Mesenteric fat pad (tissue), 1 donor: ENCODE results near the gene RSL1D1. TPM values are rescaled to one million over a fixed set of nuclear protein-coding genes. Genes with fewer than 3 reads are reported as not detected.

ENCODE experiments used
- DNase-seq: peaks from one replicate; pipeline ENCODE4 v3.0.0-alpha.2; 2020; ENCODE audit warnings: low spot score
- long read RNA-seq: library from polyadenylated mRNA; unstranded; transcript quantifications from one replicate; pipeline ENCODE4 v2.0.0, GENCODE V29; 2020
- total RNA-seq: library from RNA; stranded (reverse); fragmentation: NEBNext Ultra II Directional; extraction: Animal tissue kit (Norgen Biotek cat#: 25700); gene quantifications from one replicate; pipeline ENCODE4 v1.2.1, GENCODE V29; 2021
- donor health status: DM: yes; HTN: yes; CAD: no.

The RSL1D1 gene
- 200 TPM for total RNA-seq
- long read RNA-seq, full-length matches to known transcripts = 156 of 317 reads
- long read RNA-seq, partial matches to known transcripts = 145 of 317 reads
- long read RNA-seq, other reads (novel, unspliced or antisense) = 16 of 317 reads

GRCh38 chr16:11851294-11852091 lies at the start of gene RSL1D1:
RSL1D1 (minus strand) TSS chr16:11851542; CDS start chr16:11851512, 30 bp downstream.
- DNase-seq = peak; percentile 98

GRCh38 chr16:11901091-11901490 lies 49.7 kb upstream of the RSL1D1 start:
- DNase-seq = no peak

DNA sequence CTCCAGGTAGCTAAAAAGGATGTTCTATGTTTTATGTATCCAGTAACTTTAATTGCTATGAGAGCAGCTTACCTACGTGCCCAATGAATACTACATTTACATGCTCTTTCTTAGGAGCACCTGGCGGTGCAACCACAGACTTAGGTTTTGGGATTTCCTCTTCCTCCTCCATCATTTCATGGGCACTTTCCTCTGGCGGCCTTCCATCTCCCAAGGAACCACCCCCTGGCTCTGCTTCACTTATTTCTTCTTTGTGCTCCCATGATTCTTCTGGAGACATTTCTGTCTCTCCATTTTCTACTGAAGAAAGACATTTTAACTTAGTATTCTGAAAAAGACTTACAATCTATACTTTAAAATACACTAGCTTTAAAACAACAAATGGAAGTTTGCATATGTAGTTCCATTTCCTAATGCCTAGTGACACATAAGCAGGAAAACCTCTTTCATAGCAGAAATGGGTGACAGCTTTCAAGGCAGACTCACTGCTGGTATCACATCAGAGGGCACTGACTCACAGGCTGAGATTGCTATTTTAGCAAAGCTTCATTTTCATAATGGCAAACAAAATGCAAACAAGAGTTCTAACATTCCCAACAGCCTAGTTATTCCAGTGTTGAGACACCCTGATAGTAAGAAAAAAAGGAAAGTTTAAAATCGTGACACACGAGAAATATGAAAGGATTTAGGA lies 45.3 kb upstream of the RSL1D1 start:
- no peak for DNase-seq

DNA sequence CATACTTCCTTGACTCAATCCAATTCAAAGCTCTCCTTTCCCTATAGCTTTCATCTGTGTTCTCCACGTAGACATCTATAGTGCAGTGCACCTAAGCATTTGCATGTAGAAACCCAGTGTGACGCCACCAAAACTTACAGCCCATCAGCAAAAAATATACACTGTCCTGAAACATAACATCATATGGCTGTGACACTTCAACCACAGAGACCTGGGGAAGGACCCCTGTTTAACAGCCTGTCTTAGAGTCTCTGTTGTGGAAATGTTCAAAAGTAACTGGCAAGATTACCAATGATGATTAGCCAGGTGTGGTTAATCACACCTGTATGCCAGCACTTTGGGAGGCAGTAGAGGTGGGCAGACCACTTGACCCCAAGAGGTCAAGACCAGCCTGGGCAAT lies 42.2 kb upstream of the RSL1D1 start:
- no peak for DNase-seq

GRCh38 chr16:11892761-11893160 lies 41.4 kb upstream of the RSL1D1 start:
- no peak for DNase-seq

DNA sequence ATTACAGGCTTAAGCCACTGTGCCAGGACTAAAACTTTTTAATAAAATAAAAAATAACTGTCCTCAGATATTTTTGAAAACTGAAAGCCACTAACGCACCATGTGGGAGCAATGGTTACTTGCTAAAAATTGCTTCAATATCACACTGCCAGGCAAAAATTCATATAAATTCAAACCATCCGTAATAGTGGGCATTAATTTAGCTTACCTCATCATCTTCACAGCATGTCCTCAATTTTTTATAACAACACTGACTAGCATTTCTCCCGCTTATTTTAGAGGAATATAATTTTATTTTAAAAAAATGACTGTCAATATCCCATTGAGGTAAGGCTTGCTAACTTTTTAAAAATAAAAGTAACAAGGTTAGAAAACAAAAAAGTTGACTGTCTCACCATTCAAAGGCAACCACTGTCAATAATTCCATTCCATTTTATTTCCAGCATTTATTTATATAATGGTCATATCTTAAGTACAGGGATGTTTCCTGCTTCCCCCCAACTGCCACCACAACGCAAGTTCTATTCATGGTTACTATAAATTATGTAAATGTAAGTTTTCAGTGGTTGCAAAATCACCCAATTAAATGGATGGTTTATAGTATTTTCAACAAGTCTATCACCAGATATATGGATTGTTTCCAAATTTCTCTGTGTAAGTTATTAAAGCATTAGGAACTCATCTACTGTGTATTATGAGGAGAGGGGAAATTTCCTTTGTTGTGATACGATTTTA lies 39.1 kb upstream of the RSL1D1 start:
- no peak for DNase-seq

DNA sequence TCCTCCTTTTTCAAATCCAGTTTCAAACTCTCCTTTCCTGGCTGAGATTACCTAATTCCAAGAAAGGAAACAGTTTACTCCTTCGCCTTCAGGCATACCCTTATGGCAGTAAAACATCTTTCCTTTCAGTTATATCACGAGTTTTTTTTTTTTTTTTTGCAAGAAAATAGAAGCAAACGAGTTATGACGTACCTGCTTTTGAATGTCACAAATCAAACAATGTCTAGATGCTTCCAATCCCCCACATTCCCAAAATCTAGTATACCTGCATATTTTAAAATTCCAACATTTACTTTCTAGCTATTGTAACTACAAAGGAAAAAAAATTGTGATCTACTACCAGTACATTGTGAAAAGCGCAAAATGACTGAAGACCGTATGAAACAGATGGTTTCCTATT lies 35.5 kb upstream of the RSL1D1 start:
- no peak for DNase-seq

DNA sequence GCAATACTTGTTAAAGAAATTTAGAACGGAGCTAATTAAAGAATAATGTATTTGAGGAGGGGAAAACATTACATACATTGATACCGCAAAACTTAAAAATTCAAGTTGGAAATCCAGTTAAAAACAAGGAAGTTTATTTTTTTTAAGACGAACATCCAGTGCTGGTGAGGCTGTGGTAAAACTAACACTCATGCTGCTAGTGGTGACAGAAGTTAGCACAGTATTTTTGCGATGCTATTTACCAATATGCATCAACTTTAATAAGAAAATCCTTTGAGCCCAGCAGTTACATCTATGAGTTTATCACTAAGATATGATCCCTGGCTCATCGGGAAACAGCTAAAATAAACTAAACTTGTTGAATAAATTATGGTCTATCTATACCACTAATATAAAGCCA lies 32.7 kb upstream of the RSL1D1 start:
- DNase-seq = no peak

DNA sequence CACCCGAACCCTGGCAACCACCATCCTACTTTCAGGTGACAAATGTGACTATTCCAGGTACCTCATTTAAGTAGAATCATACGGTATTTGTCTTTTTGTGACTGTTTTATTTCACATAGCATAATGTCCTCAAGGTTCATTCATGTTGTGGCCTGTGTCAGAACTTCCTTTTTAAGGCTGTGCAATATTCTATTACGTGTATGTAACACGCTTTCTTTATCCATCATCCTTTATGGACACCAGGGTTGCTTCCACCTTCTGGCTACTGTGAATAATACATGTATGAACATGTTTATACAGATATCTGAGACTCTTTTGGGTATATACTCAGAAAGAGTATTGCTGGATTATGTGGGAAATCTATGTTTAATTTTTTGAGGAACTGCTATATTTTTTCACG lies 28.7 kb upstream of the RSL1D1 start:
- DNase-seq = no peak

GRCh38 chr16:11877374-11877773 lies 26.0 kb upstream of the RSL1D1 start:
- DNase-seq = no peak

DNA sequence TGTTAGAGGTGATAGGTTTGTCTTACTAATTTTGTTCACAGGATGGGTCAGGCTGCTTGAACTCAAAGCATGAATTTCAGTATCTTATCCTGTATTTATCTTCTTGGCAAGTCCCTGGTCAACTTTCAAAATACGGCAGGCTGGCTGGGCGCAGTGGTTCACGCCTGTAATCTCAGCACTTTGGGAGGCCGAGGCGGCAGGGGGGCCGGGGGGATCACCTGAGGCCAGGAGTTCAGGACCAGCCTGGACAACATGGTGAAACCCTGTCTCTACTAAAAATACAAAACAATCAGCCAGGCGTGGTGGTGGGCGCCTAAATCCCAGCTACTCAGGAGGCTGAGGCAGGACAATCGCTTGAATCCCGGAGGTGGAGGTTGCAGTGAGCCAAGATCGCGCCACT lies 25.0 kb upstream of the RSL1D1 start:
- peak; percentile 85 for DNase-seq

DNA sequence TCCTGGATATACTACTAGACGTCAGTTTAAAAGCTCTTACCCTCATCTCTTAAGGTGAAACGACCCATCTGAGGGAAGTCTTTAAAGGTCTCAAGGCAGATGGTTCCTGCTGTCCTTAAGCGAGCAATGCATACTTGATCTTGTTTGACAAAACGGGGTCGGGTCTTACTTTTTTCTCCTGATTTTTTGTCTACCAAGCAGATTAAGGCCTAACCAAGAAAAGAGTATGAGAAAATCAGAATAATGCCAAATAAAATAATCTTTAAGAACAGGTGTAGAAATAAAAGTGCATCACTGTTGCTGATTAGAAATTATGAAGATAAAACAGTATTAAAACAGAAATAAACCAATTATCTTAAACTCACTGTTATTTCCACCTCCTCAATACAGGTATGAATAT lies 24.4 kb upstream of the RSL1D1 start:
- no peak for DNase-seq

- DNase-seq = no peak
Measured at GRCh38 chr16:11871193-11871592, 19.9 kb upstream of the RSL1D1 start.

GRCh38 chr16:11870399-11870798 lies 19.1 kb upstream of the RSL1D1 start:
- no peak for DNase-seq

- no peak for DNase-seq
Measured at GRCh38 chr16:11869353-11870228, 18.2 kb upstream of the RSL1D1 start.

DNA sequence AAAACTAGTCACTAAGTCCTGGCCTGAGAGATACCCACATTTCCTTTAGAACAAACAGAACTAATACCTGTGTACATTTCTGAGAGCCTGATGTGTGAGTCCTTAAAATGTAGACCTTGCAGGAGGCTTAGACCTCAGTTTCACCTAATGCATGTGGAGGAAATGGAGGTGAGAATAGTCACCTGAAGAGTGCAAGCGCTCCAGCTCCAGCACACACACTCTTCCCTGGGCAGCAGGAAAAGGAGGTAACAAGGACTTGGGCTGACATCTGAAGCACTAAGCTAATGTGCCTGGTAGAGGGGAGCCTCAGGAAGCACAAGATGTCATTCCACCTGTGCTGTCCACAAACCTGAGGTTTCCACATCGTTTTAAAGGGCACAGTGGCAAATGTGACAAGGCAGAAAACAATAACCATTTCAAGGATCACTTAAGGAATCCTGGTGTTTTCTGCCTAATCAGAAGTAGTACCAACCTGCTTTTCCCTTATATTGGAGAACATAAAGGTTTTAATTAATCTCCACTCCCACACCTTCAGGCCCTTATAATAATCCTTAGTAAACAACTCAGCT lies 17.2 kb upstream of the RSL1D1 start:
- peak; percentile 39 for DNase-seq

DNA sequence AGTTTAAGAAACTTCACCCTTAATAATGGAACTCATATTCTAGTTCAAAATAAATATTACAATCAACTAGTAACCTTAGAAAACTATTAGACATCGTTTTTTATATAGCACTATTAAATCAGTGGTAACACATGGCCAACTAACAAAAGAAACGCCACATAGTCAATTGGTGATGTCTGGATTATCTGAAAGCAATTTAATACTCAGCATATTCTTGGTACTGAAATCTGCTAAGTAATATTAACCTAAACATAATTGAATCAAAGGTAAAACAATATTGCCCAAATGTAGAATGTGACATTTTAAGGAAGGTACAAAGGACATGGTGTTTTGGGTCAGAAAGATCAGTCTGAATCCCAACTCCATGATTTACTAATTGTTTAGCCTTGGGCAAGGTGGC lies 11.1 kb upstream of the RSL1D1 start:
- DNase-seq = no peak

DNA sequence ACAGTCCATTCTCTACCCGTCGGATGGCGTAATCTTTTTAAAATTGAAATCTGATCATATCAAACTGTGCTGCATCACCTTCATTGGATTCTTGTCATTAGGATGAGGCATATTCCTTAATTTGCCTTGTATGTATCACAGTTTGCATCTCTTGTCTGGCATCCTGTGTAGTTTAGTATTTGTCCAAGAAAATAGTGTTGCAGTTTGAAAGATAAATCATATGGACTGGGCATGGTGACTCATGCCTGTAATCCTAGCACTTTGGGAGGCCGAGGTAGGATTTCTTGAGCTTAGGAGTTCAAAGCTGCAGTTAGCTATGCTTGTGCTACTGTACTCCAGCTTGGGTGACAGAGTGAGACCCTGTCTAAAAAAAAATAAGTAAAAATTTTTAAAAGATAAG lies 5.8 kb upstream of the RSL1D1 start:
- no peak for DNase-seq

- DNase-seq = peak; percentile 51
Measured at GRCh38 chr16:11852092-11852809, 909 bp upstream of the RSL1D1 start.

- no peak for DNase-seq
Measured at GRCh38 chr16:11848842-11849241, 2.5 kb downstream of the RSL1D1 start.
